ENCODE data around the gene TIMM17A.

Gene TIMM17A

GRCh38 chr1:201928266-201928665 is 27.0 kb upstream of the TIMM17A start:
- no peak overlapping the region for H2AFZ ChIP-seq (ENCODE audit: low read length)
- no peaks in the 10 kb centered on the region for H3K79me2 ChIP-seq (ENCODE audit: insufficient read depth, low read length)
- no peaks in the 10 kb centered on the region for H3K4me1 ChIP-seq (ENCODE audit: insufficient read depth, low read length, severe bottlenecking)
- no peak overlapping the region for H3K4me3 ChIP-seq (ENCODE audit: low read depth, low read length, poor library complexity, severe bottlenecking)
- peaks cover 7% of the 10 kb centered on the region; the same call in 1 of the 2 replicates for H3K27me3 ChIP-seq (ENCODE audit: insufficient read depth, low read length)
- no peaks in the 10 kb centered on the region for H3F3A ChIP-seq (ENCODE audit: insufficient read depth, low read length)
- no peak overlapping the region for H3K27ac ChIP-seq (ENCODE audit: low read depth, low read length, poor library complexity, severe bottlenecking)
- H3K9me2 ChIP-seq (ENCODE audit: low read depth, low read length), result no peaks in the 10 kb centered on the region
- TF ChIP-seq CTCF (IDR thresholded peaks at IDR 0.05; ENCODE audit: low read length) (no peak), EZH2 (IDR thresholded peaks at IDR 0.05; ENCODE audit: borderline replicate concordance, low read length) (no peak)
- H3K4me2 ChIP-seq (ENCODE audit: low read length), result no peak overlapping the region
- no peaks in the 10 kb centered on the region for H3K9me3 ChIP-seq (ENCODE audit: low read length)
- no peaks in the 10 kb centered on the region for H4K20me1 ChIP-seq (ENCODE audit: insufficient read depth, low read length)
- no peak overlapping the region for H3K9ac ChIP-seq (ENCODE audit: low read length)
- H3K36me3 ChIP-seq (ENCODE audit: insufficient read depth, low read length), result no peaks in the 10 kb centered on the region

DNA sequence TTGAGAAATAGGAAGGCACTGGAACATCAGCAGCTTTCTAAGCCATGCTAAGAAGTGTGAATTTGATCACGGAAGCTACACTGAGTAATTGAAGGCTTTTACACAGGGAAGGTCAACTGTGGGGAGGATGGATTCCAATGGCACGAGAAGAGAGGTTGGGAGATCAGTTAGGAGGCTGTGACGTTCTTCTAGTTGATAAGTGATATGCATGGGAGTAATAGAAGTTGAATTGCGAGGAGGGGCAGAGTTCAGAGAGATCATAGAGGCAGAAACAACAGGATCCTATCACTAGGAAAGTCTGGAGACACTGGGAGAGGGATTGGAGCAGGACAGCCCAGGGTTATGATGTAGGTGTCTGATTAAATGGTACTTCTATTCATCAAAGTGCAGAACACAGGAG is 25.2 kb upstream of the TIMM17A start:
- H3F3A ChIP-seq (ENCODE audit: insufficient read depth, low read length), result no peaks in the 10 kb centered on the region
- TF ChIP-seq EZH2 (IDR thresholded peaks at IDR 0.05; ENCODE audit: borderline replicate concordance, low read length) (no peak), CTCF (IDR thresholded peaks at IDR 0.05; ENCODE audit: low read length) (no peak)
- H3K9me2 ChIP-seq (ENCODE audit: low read depth, low read length), result no peaks in the 10 kb centered on the region
- no peak overlapping the region for H3K9ac ChIP-seq (ENCODE audit: low read length)
- H3K9me3 ChIP-seq (ENCODE audit: low read length), result no peaks in the 10 kb centered on the region
- no peak overlapping the region for H3K4me2 ChIP-seq (ENCODE audit: low read length)
- no peaks in the 10 kb centered on the region for H3K36me3 ChIP-seq (ENCODE audit: insufficient read depth, low read length)
- H3K4me1 ChIP-seq (ENCODE audit: insufficient read depth, low read length, severe bottlenecking), result no peaks in the 10 kb centered on the region
- H3K79me2 ChIP-seq (ENCODE audit: insufficient read depth, low read length), result no peaks in the 10 kb centered on the region
- H3K4me3 ChIP-seq (ENCODE audit: low read depth, low read length, poor library complexity, severe bottlenecking), result no peak overlapping the region
- no peak overlapping the region for H3K27ac ChIP-seq (ENCODE audit: low read depth, low read length, poor library complexity, severe bottlenecking)
- no peaks in the 10 kb centered on the region for H4K20me1 ChIP-seq (ENCODE audit: insufficient read depth, low read length)
- H3K27me3 ChIP-seq (ENCODE audit: insufficient read depth, low read length), result peaks cover 7% of the 10 kb centered on the region; the same call in 1 of the 2 replicates
- H2AFZ ChIP-seq (ENCODE audit: low read length), result no peak overlapping the region

DNA sequence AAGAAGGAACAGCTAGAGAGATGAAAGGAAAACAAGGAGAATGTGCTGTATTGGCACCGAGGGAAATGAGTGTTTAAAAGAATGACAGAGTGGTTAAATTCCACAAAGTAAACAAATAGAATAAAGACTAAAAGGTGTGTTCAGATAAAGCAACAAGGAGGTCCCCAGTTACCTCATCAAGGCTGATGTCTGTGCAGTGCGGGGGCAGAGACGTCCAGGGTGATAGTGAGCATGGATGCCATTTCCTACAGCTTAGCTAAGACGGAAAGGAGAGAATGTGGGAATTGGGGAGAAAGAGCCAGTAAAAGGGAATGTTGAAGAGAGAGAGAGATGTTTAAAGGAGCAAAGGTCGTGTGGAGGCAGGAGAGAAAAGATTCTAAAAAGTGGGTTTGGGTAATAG is 24.5 kb upstream of the TIMM17A start:
- no peaks in the 10 kb centered on the region for H3K9me2 ChIP-seq (ENCODE audit: low read depth, low read length)
- H3K27me3 ChIP-seq (ENCODE audit: insufficient read depth, low read length), result peaks cover 7% of the 10 kb centered on the region; the same call in 1 of the 2 replicates
- no peak for TF ChIP-seq EZH2 (IDR thresholded peaks at IDR 0.05; ENCODE audit: borderline replicate concordance, low read length)
- no peak for TF ChIP-seq CTCF (IDR thresholded peaks at IDR 0.05; ENCODE audit: low read length)
- no peaks in the 10 kb centered on the region for H3K4me1 ChIP-seq (ENCODE audit: insufficient read depth, low read length, severe bottlenecking)
- H3K79me2 ChIP-seq (ENCODE audit: insufficient read depth, low read length), result no peaks in the 10 kb centered on the region
- H3K4me2 ChIP-seq (ENCODE audit: low read length), result no peak overlapping the region
- no peak overlapping the region for H3K27ac ChIP-seq (ENCODE audit: low read depth, low read length, poor library complexity, severe bottlenecking)
- no peak overlapping the region for H3K9ac ChIP-seq (ENCODE audit: low read length)
- no peaks in the 10 kb centered on the region for H3F3A ChIP-seq (ENCODE audit: insufficient read depth, low read length)
- H4K20me1 ChIP-seq (ENCODE audit: insufficient read depth, low read length), result no peaks in the 10 kb centered on the region
- H3K4me3 ChIP-seq (ENCODE audit: low read depth, low read length, poor library complexity, severe bottlenecking), result no peak overlapping the region
- H3K9me3 ChIP-seq (ENCODE audit: low read length), result no peaks in the 10 kb centered on the region
- no peaks in the 10 kb centered on the region for H3K36me3 ChIP-seq (ENCODE audit: insufficient read depth, low read length)
- H2AFZ ChIP-seq (ENCODE audit: low read length), result no peak overlapping the region
